Activated naive CD4-positive, alpha-beta T cell treated with anti-CD3 and anti-CD28 coated beads, Interleukin-2, amount 50 U/mL, for 72 hours (primary cell): Measurements from ENCODE around the gene TAAR2. TPM values are rescaled to one million over a fixed set of nuclear protein-coding genes. Genes with fewer than 3 reads are reported as not detected.
"Not testable (repeated sequence)": the region's sequence is repeated elsewhere in the genome, so short reads cannot be mapped to it uniquely, and the experiment has no call there.

Experiments used
- ATAC-seq, 2 donors: fragments of 150-1000 bp; cut with Tn5 transposase; 2 replicates each; pipeline ENCODE4 v1.10.0; 2021; ENCODE audit warnings: mild to moderate bottlenecking in 2 of 2, moderate library complexity in 2 of 2
- DNase-seq, 2 donors: peaks; one replicate each; pipeline ENCODE4 v3.0.0; 2021 to 2022; ENCODE audit warnings: low spot score in 2 of 2
- H3K27ac Mint-ChIP-seq, 2 donors: one replicate each; pipeline ENCODE4 v1.8.0; 2022; ENCODE audit warnings: mild to moderate bottlenecking in 2 of 2, mixed read lengths in 2 of 2
- H3K36me3 Mint-ChIP-seq, 2 donors: one replicate each; pipeline ENCODE4 v1.8.0; 2022; ENCODE audit warnings: mixed read lengths in 2 of 2
- H3K9me3 Mint-ChIP-seq, 2 donors: one replicate each; pipeline ENCODE4 v1.8.0; 2022; ENCODE audit warnings: mixed read lengths in 2 of 2
- total RNA-seq, 2 donors: library from RNA; stranded (reverse); gene quantifications; one replicate each; pipeline ENCODE4 v1.2.3, GENCODE V29; 2022

The TAAR2 gene
- total RNA-seq = not detected

- DNase-seq = no peak
- no peak within 1 kb of the TSS for H3K27ac Mint-ChIP-seq
- no peak for ATAC-seq
- no peaks in the 10 kb centered on the region for H3K9me3 Mint-ChIP-seq
- H3K36me3 Mint-ChIP-seq = no peaks in the 10 kb centered on the region
These were observed at the start of gene TAAR2 for GRCh38 chr6:132624175-132624574. Gene TAAR2, minus strand, starts transcription at chr6:132624275. Its CDS starts 0 bp downstream, at chr6:132624275.

- no peaks in the 10 kb centered on the region for H3K36me3 Mint-ChIP-seq
- H3K9me3 Mint-ChIP-seq = no peaks in the 10 kb centered on the region
- no peak overlapping the region for H3K27ac Mint-ChIP-seq
- no peak for DNase-seq
- no peak for ATAC-seq
These were observed 49.5 kb upstream of the TAAR2 start for GRCh38 chr6:132673376-132674094.

DNA sequence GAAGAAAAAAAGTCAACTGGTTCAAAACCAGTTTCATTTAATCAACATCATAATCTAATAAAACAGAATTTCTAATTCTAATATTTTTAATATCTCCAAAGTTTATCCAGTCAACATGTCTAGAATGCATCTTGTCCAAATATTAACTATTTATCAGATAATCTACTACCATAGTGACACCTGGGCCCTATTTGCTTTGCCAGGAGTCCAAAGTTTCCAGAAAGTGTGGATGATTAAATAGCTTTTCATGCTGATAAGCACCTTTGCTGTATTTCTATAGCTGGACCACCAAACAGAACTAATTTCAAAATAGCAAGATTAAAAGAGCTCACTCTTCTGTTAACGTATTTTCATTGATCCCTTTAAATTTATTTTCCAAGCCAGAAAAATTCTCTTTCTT, 47.2 kb upstream of the TAAR2 start:
- no peaks in the 10 kb centered on the region for H3K36me3 Mint-ChIP-seq
- H3K9me3 Mint-ChIP-seq = no peaks in the 10 kb centered on the region
- no peak overlapping the region for H3K27ac Mint-ChIP-seq
- DNase-seq = no peak
- no peak for ATAC-seq

GRCh38 chr6:132669690-132670291, 45.7 kb upstream of the TAAR2 start:
- H3K9me3 Mint-ChIP-seq = no peaks in the 10 kb centered on the region
- H3K27ac Mint-ChIP-seq = no peak overlapping the region
- H3K36me3 Mint-ChIP-seq = no peaks in the 10 kb centered on the region
- peak; percentile 46 to 58 for ATAC-seq
- no peak for DNase-seq

DNA sequence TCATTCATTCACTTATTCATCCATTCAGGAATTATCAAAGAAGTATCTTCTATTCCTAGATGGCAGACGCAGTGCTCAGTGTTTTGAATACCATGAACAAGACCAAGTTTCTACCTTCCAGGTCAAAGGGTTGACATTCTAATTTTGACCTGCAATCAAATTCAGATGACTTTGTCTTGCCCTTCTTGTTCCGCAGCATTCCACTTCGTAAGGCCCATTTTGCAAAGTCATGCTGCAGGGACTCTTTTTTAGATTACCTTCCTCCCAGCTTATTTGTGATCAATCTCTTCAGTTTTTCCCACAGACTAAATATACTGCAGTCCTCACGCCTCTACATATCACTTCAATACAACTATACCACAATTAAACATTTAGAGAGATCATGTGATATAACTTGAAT, 42.0 kb upstream of the TAAR2 start:
- H3K36me3 Mint-ChIP-seq = no peaks in the 10 kb centered on the region
- H3K9me3 Mint-ChIP-seq = no peaks in the 10 kb centered on the region
- no peak for ATAC-seq

DNA sequence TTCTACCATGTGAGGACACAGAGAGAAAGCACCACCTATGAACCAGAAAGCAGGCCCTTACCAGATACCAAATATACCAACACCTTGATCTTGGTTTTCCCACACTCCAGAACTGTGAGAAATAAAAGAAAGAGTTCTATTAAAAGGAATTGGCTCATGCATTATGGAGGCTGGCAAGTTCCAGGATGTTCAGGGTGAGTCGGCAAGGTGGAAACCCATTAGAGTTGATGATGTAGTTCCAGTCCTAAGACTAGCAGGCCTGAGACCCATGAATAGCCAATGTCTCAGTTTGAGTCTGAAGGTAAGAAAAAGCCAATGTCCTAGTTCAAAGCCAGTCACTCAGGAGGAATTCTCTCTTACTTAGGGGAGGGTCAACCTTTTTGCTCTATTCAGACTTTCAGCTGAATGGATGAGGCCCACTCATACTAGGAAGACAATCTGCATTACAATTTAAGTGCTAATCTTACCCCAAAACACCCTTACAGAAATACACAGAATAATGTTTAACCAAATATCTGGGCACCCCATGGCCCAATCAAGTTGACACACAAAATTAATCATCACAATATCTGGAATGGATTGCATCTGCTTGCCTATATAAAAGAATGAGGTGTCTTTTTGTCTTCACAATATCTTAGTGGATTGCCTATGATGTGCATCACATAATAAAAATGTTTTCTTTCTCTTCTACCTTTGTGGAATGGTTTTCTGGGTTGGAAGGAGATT, 40.4 kb upstream of the TAAR2 start:
- Mint-ChIP-seq H3K36me3 (no peaks in the 10 kb centered on the region), H3K27ac (no peak overlapping the region), H3K9me3 (no peaks in the 10 kb centered on the region)
- DNase-seq = no peak
- ATAC-seq = no peak

More for the DNA sequence above, 42.0 kb upstream of the TAAR2 start:
- H3K27ac Mint-ChIP-seq = no peak overlapping the region
- DNase-seq = no peak

- no peak for ATAC-seq
- Mint-ChIP-seq H3K27ac (no peak overlapping the region), H3K9me3 (no peaks in the 10 kb centered on the region)
These were observed 39.6 kb upstream of the TAAR2 start for GRCh38 chr6:132663661-132664060.

GRCh38 chr6:132661906-132662305, 37.8 kb upstream of the TAAR2 start:
- H3K9me3 Mint-ChIP-seq = no peaks in the 10 kb centered on the region
- H3K36me3 Mint-ChIP-seq = no peaks in the 10 kb centered on the region
- ATAC-seq = no peak
- H3K27ac Mint-ChIP-seq = no peak overlapping the region
- no peak for DNase-seq

More at GRCh38 chr6:132663661-132664060, 39.6 kb upstream of the TAAR2 start:
- DNase-seq = no peak
- no peaks in the 10 kb centered on the region for H3K36me3 Mint-ChIP-seq

- Mint-ChIP-seq H3K36me3 (no peaks in the 10 kb centered on the region), H3K27ac (no peak within 1 kb of the TSS), H3K9me3 (no peaks in the 10 kb centered on the region)
- ATAC-seq (no peak), DNase-seq (no peak)
These were observed 35.0 kb upstream of the TAAR2 start, which contains the start of gene TAAR1 for GRCh38 chr6:132659082-132659481. Gene TAAR1, minus strand, starts transcription at chr6:132659182. Its CDS starts 13,179 bp downstream, at chr6:132646003.

GRCh38 chr6:132651062-132651461, 27.0 kb upstream of the TAAR2 start:
- Mint-ChIP-seq H3K27ac (no peak overlapping the region), H3K36me3 (no peaks in the 10 kb centered on the region), H3K9me3 (no peaks in the 10 kb centered on the region)
- DNase-seq = no peak
- no peak for ATAC-seq

DNA sequence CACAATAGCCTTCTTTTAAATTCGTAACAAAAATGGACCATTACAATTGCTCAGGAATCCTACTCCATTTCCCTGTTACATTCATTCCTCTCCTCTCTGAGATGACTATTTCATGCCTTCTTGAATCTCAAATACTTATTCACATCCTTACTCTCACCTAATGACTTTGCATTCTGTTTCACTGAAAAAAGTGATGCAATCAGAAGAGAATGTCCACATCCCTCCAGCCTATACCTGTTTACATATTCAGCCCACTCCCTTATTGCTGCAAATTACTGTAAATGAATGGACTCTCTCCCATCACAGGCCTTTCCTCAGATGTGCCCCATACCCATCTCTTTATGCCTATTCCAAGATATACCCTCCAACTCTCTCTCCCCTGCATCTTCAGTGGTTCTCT, 26.4 kb upstream of the TAAR2 start:
- no peak for ATAC-seq
- H3K36me3 Mint-ChIP-seq = no peaks in the 10 kb centered on the region
- DNase-seq = no peak
- H3K9me3 Mint-ChIP-seq = no peaks in the 10 kb centered on the region
- no peak overlapping the region for H3K27ac Mint-ChIP-seq

DNA sequence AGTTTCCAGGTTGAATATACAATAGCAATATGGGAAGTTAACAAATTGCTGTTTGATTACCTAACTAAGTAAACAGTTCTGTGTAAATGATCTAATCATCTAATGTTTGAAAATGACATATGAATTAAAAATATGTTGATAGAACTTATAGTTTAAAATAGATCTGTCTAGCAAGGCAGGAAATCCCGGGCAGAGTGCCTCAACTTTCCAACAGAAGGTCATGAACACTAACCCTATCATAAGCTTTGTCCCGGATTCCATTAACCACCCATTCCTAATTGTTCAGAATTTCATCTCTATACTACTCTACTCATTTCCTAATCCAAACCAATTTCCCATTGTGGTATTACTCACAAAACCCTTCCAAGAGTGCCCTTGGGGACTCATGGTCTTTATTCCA, 24.8 kb upstream of the TAAR2 start:
- DNase-seq = no peak
- no peak for ATAC-seq
- Mint-ChIP-seq H3K27ac (no peak overlapping the region), H3K9me3 (no peaks in the 10 kb centered on the region), H3K36me3 (no peaks in the 10 kb centered on the region)

- ATAC-seq = peak; percentile 44 to 85
- Mint-ChIP-seq H3K9me3 (no peaks in the 10 kb centered on the region), H3K36me3 (no peaks in the 10 kb centered on the region), H3K27ac (no peak overlapping the region)
- peak in 1 of 2 donors; percentile 10 for DNase-seq
These were observed 24.3 kb upstream of the TAAR2 start for GRCh38 chr6:132648356-132648755.

DNA sequence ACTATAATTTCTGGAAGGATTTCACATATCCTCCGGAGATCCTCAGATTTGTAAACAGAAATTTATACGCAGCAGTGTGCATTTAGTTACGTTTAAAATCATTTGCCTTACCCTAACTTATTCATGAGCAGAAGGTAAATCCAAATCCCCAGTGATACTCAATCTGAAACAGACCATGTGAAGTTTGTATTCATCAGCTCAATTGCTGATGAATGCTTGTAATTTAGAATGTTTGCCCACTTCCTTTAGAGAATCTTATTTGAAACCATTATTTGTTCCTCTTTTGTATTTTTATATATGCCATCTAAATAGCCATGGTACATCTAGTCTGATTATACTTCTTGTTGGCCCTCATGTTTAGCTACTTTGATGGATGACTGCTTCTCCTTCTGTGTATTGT, 19.5 kb upstream of the TAAR2 start:
- H3K9me3 Mint-ChIP-seq = peaks cover 0 to 1% of the 10 kb centered on the region in 2 donors
- H3K36me3 Mint-ChIP-seq = no peaks in the 10 kb centered on the region
- ATAC-seq (no peak), DNase-seq (no peak)
- H3K27ac Mint-ChIP-seq = no peak overlapping the region

- H3K9me3 Mint-ChIP-seq = peaks cover 6 to 18% of the 10 kb centered on the region in 2 donors
- not testable (repeated sequence) for DNase-seq, H3K27ac Mint-ChIP-seq
These were observed 13.1 kb upstream of the TAAR2 start for GRCh38 chr6:132637135-132637534.

GRCh38 chr6:132635906-132636305, 11.8 kb upstream of the TAAR2 start:
- not testable (repeated sequence) for H3K36me3 Mint-ChIP-seq, DNase-seq, ATAC-seq, H3K27ac Mint-ChIP-seq
- H3K9me3 Mint-ChIP-seq = peaks cover 6 to 18% of the 10 kb centered on the region in 2 donors

More at GRCh38 chr6:132637135-132637534, 13.1 kb upstream of the TAAR2 start:
- H3K36me3 Mint-ChIP-seq, ATAC-seq: not testable (repeated sequence)

GRCh38 chr6:132635288-132635687, 11.2 kb upstream of the TAAR2 start:
- not testable (repeated sequence) for H3K27ac Mint-ChIP-seq, DNase-seq, H3K36me3 Mint-ChIP-seq, ATAC-seq
- peaks cover 6 to 18% of the 10 kb centered on the region in 2 donors for H3K9me3 Mint-ChIP-seq
